DND-41 (cell line): ENCODE data around the gene PLCB4.

Experiments used
- CTCF ChIP-seq: IDR thresholded peaks from 2 replicates; pipeline ENCODE4 v1.5.1; 2012; ENCODE audit warnings: borderline replicate concordance, low read length, moderate library complexity, mild to moderate bottlenecking; ENCODE audit not compliant: poor library complexity, severe bottlenecking; ENCODE audit errors: extremely low read depth
- EZH2 ChIP-seq: IDR thresholded peaks from 3 replicates; pipeline ENCODE4 v1.6.1; 2012; ENCODE audit warnings: borderline replicate concordance, low read depth, mild to moderate bottlenecking, moderate library complexity, low read length, inconsistent platforms; ENCODE audit not compliant: severe bottlenecking

- no peak for TF ChIP-seq CTCF
- TF ChIP-seq EZH2 = no peak
These were observed 33.8 kb upstream of the PLCB4 start for GRCh38 chr20:9035126-9035525.
